DND-41 (cell line): ENCODE data around the gene AGO3.

Experiments used
- ATAC-seq: fragments of 200-7000 bp; cut with Tn5 transposase; 3 replicates; pipeline ENCODE4 v1.9.1; 2021; ENCODE audit warnings: low read depth; ENCODE audit not compliant: insufficient read depth
- DNase-seq: peaks from one replicate; pipeline ENCODE4 v3.0.0-alpha.2; 2020
- H2AFZ ChIP-seq: 2 replicates; pipeline ENCODE4 v1.6.0; 2012; ENCODE audit warnings: low read depth, low read length
- H3K27ac ChIP-seq: 2 replicates; pipeline ENCODE4 v1.5.1; 2012; ENCODE audit warnings: low read length, inconsistent platforms
- H3K27me3 ChIP-seq: fragments of 200-600 bp; sonication (generic); 2 replicates; pipeline ENCODE4 v1.6.0; 2012; ENCODE audit warnings: low read length, mild to moderate bottlenecking, inconsistent platforms; ENCODE audit not compliant: insufficient read depth, poor library complexity
- H3K36me3 ChIP-seq: 2 replicates; pipeline ENCODE4 v1.5.1; 2012; ENCODE audit warnings: low read length, inconsistent platforms; ENCODE audit not compliant: insufficient read depth
- H3K4me1 ChIP-seq: 2 replicates; pipeline ENCODE4 v1.5.1; 2012; ENCODE audit warnings: mild to moderate bottlenecking, low read length; ENCODE audit not compliant: insufficient read depth
- H3K4me2 ChIP-seq: 2 replicates; pipeline ENCODE4 v1.6.0; 2012; ENCODE audit warnings: mild to moderate bottlenecking, moderate library complexity, low read length, inconsistent platforms; ENCODE audit not compliant: insufficient read depth
- H3K4me3 ChIP-seq, 2 experiments: fragments of 200-600 bp in 1 of 2; shearing (Covaris generic) in 1 of 2; 2 replicates each; pipeline ENCODE4 v1.5.1; 2012 to 2016; ENCODE audit warnings: inconsistent platforms in 2 of 2, low read length in 2 of 2, mild to moderate bottlenecking in 2 of 2, low read depth in 1 of 2, moderate library complexity in 1 of 2
- H3K79me2 ChIP-seq: 2 replicates; pipeline ENCODE4 v1.6.0; 2012; ENCODE audit warnings: low read length, inconsistent platforms; ENCODE audit not compliant: insufficient read depth
- H3K9ac ChIP-seq: 2 replicates; pipeline ENCODE4 v1.6.0; 2012; ENCODE audit warnings: low read depth, mild to moderate bottlenecking, inconsistent platforms, low read length, moderate library complexity
- H3K9me3 ChIP-seq: 2 replicates; pipeline ENCODE4 v1.5.1; 2012; ENCODE audit warnings: low read length, moderate library complexity, mild to moderate bottlenecking, inconsistent platforms; ENCODE audit not compliant: insufficient read depth, severe bottlenecking
- H4K20me1 ChIP-seq: 2 replicates; pipeline ENCODE4 v1.6.0; 2012; ENCODE audit warnings: low read length; ENCODE audit not compliant: insufficient read depth
- CTCF ChIP-seq: IDR thresholded peaks from 2 replicates; pipeline ENCODE4 v1.5.1; 2012; ENCODE audit warnings: borderline replicate concordance, low read length, moderate library complexity, mild to moderate bottlenecking; ENCODE audit not compliant: poor library complexity, severe bottlenecking; ENCODE audit errors: extremely low read depth
- EZH2 ChIP-seq: IDR thresholded peaks from 3 replicates; pipeline ENCODE4 v1.6.1; 2012; ENCODE audit warnings: borderline replicate concordance, low read depth, mild to moderate bottlenecking, moderate library complexity, low read length, inconsistent platforms; ENCODE audit not compliant: severe bottlenecking

The AGO3 gene

DNA sequence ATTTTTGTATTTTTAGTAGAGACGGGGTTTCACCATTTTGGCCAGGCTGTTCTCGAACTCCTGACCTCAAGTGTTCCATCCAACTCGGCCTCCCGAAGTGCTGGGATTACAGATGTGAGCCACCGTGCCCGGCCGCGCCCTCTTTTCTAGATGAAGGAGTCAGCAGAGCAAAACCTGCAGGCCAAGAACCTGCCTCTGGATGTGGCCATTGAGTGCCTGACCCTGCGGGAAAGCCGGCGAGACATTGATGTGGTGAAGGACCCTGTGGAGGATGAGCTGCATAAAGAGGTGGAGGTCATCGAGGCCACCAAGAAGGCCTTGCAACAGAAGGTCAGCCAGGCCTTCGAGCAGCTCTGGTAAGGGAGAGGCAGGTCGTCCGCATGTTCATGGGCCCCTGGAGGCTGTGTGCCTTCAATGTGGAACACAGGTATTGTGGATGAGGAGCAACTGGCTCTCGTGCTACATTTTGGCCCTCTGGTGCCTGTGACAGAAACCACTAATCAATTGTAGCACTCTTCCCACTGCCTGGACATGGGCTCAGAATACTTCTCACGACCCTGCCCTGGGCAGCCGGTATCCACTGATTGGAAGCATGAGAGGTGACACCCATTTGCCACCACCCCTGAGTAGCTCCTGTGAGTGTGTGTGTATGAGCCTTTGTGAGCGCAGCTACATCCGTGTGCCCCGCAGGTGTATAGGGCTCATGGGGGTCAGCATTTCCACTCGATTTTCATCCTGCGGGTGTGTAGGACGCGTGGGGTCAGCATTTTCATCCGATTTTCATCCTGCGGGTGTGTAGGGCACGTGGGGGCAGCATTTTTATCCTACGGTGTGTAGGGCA lies 155.0 kb downstream of the AGO3 start:
- Histone ChIP-seq H3K79me2 (peaks cover 22% of the 10 kb centered on the region), H3K4me1 (peaks cover 32% of the 10 kb centered on the region), H3K9me3 (no peaks in the 10 kb centered on the region), H3K4me2 (no peak overlapping the region), H3K27me3 (peaks cover 11% of the 10 kb centered on the region), H2AFZ (no peak overlapping the region), H3K9ac (no peak overlapping the region), H3K27ac (no peak overlapping the region), H3K36me3 (peaks cover 5% of the 10 kb centered on the region; the same call in 1 of the 2 replicates), H4K20me1 (0 out of 2 replicates have a peak, but pooled peaks cover 4% of the 10 kb centered on the region), H3K4me3 (no peak overlapping the region)
- DNase-seq (no peak), ATAC-seq (no peak)
- no peak for TF ChIP-seq CTCF
- TF ChIP-seq EZH2 = no peak

DNA sequence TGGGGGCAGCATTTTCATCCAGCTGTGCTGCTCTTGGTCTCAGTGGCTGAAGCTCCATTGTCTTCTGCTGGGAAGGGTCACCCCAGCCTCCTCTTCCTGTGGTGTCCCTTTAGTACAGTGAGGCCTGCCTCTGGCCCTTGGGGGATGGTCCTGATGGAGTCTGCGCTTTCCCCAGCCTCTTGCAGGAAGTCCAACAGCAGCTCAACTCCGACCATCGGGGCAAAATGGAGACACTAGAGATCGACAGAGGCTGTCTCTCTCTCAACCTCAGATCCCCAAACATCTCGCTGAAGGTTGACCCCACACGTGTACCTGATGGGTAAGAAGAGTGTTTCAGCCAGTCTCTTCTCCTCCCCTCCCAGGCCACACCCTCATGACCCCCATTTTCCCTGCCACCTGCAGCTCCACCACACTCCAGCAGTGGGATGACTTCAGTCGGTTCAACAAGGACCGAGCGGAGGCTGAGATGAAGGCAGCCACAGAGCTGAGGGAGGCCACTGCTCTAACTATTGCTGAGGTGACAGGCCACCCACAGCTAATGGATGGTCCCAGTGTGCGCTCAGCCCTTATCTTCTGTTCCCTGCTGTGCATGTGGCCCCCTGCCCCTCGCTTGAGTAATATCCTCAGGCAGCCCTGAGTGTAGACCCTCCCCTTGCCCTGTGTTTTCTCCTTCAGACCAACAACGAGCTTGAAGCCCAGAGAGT lies 155.8 kb downstream of the AGO3 start:
- Histone ChIP-seq H2AFZ (0 out of 2 replicates have a peak overlapping the region, but pooled peaks have one; percentile 6), H4K20me1 (peaks cover 9% of the 10 kb centered on the region; the same call in 1 of the 2 replicates), H3K4me3 (no peak overlapping the region)

More for the DNA sequence above, 155.8 kb downstream of the AGO3 start:
- Histone ChIP-seq H3K9ac (no peak overlapping the region), H3K27ac (no peak overlapping the region), H3K4me1 (peaks cover 38% of the 10 kb centered on the region), H3K27me3 (peaks cover 11% of the 10 kb centered on the region), H3K9me3 (no peaks in the 10 kb centered on the region), H3K4me2 (no peak overlapping the region), H3K36me3 (peaks cover 12% of the 10 kb centered on the region), H3K79me2 (peaks cover 30% of the 10 kb centered on the region)
- no peak for DNase-seq
- TF ChIP-seq CTCF = no peak
- no peak for TF ChIP-seq EZH2
- no peak for ATAC-seq
